ENCODE results near the gene HSPA12B. TPM values are rescaled to one million over a fixed set of nuclear protein-coding genes. Genes with fewer than 3 reads are reported as not detected.
A peak's percentile ranks its signal among the peaks of the same experiment; 100 is the strongest.

The HSPA12B gene
- total and polyA plus RNA-seq, 9 of the 15 experiments (the other 6 are each of a cell fraction or from before 2014, with no cell fraction given), result 0.03 to 0.07 TPM; not detected in 7

- peak; percentile 13; the same call in 1 of the 2 replicates for TF ChIP-seq REST (IDR thresholded peaks at IDR 0.05; ENCODE audit: borderline replicate concordance)
- TF ChIP-seq REST (CRISPR knock-in tag; IDR thresholded peaks at IDR 0.05; ENCODE audit: low read depth), result no peak
- no peak for TF ChIP-seq MTA2 (IDR thresholded peaks at IDR 0.05; ENCODE audit: low read depth)
- TF ChIP-seq ATF4 (CRISPR knock-in tag; IDR thresholded peaks at IDR 0.05), result no peak
- TF ChIP-seq FOXJ3 (CRISPR knock-in tag; IDR thresholded peaks at IDR 0.05), result peak; percentile 76
Observed at GRCh38 chr20:3781153-3781910, 48.8 kb downstream of the HSPA12B start, which contains the start of gene SPEF1 (continued).

Measured in K562 (cell line).